HG03342 (cell line): ENCODE measurements around the gene HSFX1.
"Not testable (repeated sequence)": the region's sequence is repeated elsewhere in the genome, so short reads cannot be mapped to it uniquely, and the experiment has no call there.

Experiments
- ATAC-seq: cut with Tn5 transposase; IDR thresholded peaks from one replicate; pipeline ENCODE4 v1.9.1; 2021; ENCODE audit warnings: mild to moderate bottlenecking, moderate library complexity; ENCODE audit not compliant: unreplicated experiment

Gene HSFX1

GRCh38 chrX:149773768-149774167 is at the start of gene HSFX1:
Gene HSFX1 (plus strand): TSS chrX:149774068. CDS start chrX:149774682, 614 bp downstream.
- not testable (repeated sequence) for ATAC-seq

- ATAC-seq: not testable (repeated sequence)
Measured at GRCh38 chrX:149727308-149727707, 46.6 kb upstream of the HSFX1 start.

GRCh38 chrX:149742269-149742668 is 31.6 kb upstream of the HSFX1 start:
- ATAC-seq: not testable (repeated sequence)

GRCh38 chrX:149746390-149747007 is 27.4 kb upstream of the HSFX1 start:
- peak; percentile 58 for ATAC-seq

- no peak for ATAC-seq
Measured at GRCh38 chrX:149757206-149758067, 16.4 kb upstream of the HSFX1 start.

GRCh38 chrX:149758068-149758714 is 15.7 kb upstream of the HSFX1 start:
- ATAC-seq: no peak

- ATAC-seq: not testable (repeated sequence)
Measured at GRCh38 chrX:149758715-149759078, 15.2 kb upstream of the HSFX1 start.

- ATAC-seq: no peak
Measured at GRCh38 chrX:149759824-149760223, 14.0 kb upstream of the HSFX1 start.

- no peak for ATAC-seq
Measured at GRCh38 chrX:149760965-149761364, 12.9 kb upstream of the HSFX1 start.

- ATAC-seq: not testable (repeated sequence)
Measured at GRCh38 chrX:149761858-149762674, 11.8 kb upstream of the HSFX1 start.

- no peak for ATAC-seq
Measured at GRCh38 chrX:149762696-149763614, 10.9 kb upstream of the HSFX1 start.

- ATAC-seq: not testable (repeated sequence)
Measured at GRCh38 chrX:149770344-149770743, 3.5 kb upstream of the HSFX1 start.

- ATAC-seq: not testable (repeated sequence)
Measured at GRCh38 chrX:149773026-149773425, 842 bp upstream of the HSFX1 start.

- ATAC-seq: not testable (repeated sequence)
Measured at GRCh38 chrX:149777999-149778398, 4.1 kb downstream of the HSFX1 start.

GRCh38 chrX:149781727-149782126 is 7.9 kb downstream of the HSFX1 start, which contains the start of gene MAGEA9:
Gene MAGEA9 (plus strand): TSS chrX:149781930. CDS start chrX:149786211, 4,281 bp downstream.
- ATAC-seq: not testable (repeated sequence)

- ATAC-seq: peak; percentile 100
Measured at GRCh38 chrX:149795531-149795930, 21.7 kb downstream of the HSFX1 start.

- no peak for ATAC-seq
Measured at GRCh38 chrX:149799095-149799714, 25.3 kb downstream of the HSFX1 start.

- ATAC-seq: no peak
Measured at GRCh38 chrX:149799938-149800337, 26.1 kb downstream of the HSFX1 start.

GRCh38 chrX:149803458-149804062 is 29.7 kb downstream of the HSFX1 start:
- no peak for ATAC-seq
